GM18517 (cell line): Measurements from ENCODE around the gene MTHFD1L.
"Not testable (repeated sequence)": the region's sequence is repeated elsewhere in the genome, so short reads cannot be mapped to it uniquely, and the experiment has no call there.

Experiments used
- ATAC-seq: cut with Tn5 transposase; IDR thresholded peaks from one replicate; pipeline ENCODE4 v1.9.1; 2021; ENCODE audit warnings: mild to moderate bottlenecking, moderate library complexity; ENCODE audit not compliant: unreplicated experiment

The MTHFD1L gene

DNA sequence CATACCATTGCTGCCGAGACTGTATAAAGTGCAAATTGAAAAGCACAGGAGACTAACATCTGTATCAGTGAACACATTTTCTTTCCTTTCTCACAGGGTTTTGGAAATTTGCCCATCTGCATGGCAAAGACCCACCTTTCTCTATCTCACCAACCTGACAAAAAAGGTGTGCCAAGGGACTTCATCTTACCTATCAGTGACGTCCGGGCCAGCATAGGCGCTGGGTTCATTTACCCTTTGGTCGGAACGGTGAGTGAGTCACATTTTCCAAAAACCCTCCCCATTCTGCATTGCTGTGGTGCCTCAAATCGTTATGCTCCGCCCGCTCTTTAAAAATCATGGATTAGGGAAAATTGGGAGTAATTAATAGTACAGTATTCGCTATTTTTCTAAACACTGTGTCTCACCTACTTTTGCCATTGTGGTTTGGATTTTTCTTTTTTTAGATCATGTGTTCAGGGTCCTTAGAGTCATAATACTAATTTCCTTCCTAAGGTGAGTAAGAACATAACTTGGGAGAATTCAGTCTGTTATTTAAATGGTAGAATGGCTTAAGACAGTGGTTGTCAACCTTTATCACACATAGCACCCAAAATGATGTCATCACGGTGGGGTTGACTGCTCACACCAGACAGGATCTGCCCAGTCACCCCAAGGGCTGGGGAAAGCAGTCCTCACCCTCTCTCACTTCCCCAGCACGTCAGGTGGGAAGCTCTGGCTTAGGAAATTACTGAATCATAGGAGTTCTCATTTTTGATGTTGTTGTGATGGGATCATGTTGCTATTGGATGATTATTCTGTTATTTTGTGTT lies 171.6 kb downstream of the MTHFD1L start:
- no peak for ATAC-seq

DNA sequence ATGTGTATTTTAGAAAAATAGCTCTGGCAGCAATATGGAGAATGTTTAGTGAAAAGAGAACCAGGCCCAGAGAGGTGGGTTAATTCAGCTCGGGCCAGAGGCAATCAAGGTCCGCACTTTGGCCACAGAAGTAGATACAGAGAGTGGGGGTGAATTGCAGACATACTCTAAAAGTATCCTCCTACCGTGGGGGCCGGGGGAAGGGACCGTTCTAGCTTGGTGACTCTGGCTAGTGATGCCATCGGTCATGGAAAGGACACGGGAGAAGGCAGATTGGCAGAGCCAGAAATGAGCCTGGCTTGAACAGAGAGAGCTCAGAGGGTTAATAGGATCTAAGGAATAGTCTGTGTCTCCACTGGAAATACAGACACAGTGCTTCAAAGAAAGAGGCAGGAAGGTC lies 173.1 kb downstream of the MTHFD1L start:
- ATAC-seq, result no peak

DNA sequence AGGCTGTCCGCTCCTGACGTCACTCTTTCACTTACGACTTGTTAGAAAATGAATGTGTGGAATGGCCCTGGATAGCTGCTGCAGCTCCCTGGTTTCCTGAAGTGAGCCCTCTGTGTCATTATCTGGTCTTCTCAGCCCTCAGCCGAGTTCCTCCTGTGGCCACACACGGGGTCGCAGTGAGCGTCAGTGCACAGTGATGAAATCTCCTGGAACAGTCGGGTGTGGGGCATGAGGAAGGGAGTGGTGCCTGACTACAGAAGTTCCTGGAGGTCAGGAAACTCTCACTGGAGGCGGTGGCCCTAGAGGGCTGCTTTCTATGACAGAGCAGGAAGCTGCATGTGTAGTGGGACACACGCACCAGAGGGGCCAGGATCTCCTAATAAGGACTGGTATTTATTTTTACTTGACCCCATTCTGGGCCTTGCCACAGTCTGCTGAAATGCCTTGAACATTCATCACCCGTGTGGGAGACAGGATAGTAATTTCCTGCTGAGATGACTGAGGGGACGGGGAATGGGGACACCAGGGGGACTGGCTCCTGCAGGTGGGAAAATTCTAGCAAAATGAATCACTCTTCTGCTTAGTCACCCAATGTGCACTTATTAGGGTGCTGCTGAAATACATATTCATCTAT lies 175.5 kb downstream of the MTHFD1L start:
- ATAC-seq, result not testable (repeated sequence)

DNA sequence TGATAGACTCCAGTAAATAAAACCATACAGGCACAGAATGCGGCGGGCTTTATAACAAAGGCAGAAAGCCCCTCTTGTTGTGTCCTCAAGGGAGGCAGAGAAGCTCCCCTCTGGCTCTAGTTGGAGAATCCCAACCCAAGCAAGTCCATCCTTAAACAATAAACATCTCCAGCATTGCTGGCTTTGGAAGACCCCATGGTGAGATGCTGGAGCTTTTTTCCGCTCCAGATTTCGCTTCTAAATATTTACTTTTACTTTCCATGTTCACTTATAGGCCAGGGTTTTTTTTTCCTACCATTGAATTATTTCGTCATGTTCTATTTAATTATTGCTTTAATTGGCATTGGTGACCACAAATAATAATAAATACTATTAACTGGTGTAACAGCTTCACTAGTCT lies 176.2 kb downstream of the MTHFD1L start:
- no peak for ATAC-seq

DNA sequence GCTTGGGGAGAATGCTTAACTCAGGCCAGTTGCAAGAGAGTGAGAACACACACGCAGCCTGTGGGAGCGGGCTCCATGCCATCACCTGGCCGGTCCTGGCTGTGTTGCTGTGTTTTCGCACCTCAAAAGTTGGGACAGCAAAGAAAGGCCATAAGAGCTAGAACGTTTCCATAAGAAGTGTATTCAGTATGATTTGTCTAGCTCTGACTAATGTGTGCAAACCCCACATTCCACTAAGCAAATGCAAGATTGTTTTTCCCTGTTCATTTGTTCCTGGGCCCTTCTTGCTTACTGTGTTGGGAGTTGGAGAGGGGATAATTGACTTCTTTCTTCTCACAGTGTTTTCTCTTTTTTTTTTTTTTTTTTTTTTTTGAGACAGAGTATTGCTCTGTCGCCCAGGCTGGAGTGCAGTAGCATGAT lies 177.4 kb downstream of the MTHFD1L start:
- ATAC-seq, result not testable (repeated sequence)

DNA sequence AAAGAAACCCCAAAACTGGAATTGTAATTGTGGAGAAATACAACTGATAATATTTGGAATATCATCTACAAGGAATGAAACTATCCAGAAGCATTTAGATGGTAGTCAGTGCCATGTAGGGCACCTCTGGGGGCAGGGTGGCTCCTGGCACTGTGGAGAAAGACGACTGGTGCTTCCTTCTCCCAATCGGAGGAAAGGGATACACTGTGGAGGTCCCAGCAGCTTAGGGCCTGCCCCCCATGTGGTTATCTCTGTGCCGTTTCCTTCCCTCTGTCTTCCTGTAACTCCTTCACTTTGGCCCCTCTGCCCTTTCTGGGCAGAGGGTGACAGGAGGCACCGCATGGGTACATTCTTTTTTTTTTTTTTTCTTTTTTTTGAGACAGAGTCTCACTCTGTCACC lies 178.4 kb downstream of the MTHFD1L start:
- ATAC-seq, result no peak

DNA sequence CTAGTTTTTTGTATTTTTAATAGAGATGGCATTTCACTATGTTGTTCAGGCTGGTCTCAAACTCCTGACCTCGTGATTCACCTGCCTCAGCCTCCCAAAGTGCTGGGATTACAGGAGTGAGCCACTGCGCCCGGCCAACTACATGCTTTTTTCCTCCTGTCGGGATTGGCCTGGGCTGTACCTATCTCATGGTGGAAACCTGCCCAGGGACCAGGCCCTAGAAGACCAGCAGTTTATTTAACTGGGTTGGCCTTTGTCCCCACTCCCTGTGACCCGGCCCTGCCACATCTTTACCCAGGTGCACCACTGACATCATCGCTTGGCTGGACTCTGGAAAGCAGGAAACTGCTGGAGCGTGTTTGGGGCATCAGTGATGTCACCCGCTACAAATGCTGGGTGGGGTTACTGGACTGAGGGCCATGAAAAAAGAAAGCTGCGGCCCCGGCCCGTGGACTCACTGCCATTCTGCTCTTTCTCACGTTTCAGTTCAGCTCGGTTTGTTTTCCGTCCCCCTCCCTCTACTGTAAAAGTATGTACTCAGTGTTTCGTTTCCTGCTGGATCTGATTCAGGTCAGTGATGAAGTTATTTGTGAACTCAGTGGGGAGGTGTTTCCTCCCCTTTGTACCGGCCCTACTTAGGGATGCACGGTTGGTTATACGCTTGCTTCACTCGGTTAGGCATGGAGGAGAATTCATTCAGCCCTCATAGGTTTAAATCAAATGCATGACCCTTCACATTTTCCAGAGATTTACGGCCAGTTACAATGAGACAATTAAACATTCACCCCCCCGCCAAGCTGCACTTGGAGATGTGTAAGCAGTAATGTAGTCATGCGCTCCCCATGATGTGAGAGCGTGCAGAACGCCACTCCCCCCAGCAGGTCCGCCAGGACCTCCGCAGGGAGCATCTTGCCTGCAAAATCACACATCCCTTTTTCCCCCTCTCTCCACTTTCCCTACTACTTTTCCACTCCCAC lies 179.3 kb downstream of the MTHFD1L start:
- ATAC-seq, result no peak

DNA sequence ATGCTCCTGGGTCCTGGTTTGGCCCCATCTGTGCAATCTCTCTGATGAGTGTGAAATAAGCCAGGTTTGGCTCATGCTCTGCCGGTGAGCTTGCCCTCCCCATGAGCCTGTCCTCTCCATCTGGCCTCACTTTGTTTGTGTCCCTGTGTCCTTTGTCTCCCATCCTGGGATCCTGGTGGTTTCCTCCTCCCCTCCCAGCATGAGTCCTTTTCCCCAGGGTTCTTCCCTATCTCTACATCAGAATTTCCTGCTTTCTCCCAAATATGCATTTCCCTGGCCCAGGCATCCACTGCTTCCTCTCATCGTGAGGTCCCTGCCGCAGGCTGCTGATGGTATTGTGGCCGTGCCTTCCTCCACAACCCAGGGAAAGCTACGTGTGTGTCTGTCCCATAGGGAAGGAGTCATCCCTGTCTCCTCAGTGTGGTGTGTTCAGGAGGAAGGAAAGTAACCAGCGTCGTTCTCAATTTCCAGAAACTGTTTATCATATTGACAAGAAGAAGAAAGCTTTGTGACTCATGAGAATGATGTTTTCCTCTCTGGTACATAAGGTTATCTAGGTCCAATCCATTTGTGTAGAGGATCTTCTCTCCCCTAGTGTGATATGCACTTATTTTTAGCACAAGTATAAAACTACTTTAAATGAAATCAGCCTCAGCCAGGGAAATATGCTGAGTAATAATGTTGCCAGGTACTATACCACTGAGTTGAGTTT lies 180.2 kb downstream of the MTHFD1L start:
- not testable (repeated sequence) for ATAC-seq

DNA sequence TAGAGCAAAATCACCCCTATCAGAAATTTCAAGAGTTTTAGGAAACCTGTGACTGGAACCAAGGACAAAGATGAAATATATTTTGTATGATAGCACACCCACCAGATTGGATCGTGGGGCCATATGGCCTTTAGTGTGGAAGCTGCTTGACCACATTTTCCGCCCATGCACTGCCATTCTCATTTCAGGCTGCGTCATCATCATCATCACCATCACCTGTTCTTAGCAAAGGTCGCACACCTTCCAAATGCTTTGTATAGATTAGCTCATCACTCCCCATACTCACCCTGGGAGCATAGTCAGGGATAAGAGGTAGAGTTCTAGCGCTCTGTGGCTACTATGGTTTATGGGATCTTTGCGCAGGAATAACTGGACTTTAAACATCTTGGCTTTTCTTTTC lies 185.7 kb downstream of the MTHFD1L start:
- no peak for ATAC-seq

DNA sequence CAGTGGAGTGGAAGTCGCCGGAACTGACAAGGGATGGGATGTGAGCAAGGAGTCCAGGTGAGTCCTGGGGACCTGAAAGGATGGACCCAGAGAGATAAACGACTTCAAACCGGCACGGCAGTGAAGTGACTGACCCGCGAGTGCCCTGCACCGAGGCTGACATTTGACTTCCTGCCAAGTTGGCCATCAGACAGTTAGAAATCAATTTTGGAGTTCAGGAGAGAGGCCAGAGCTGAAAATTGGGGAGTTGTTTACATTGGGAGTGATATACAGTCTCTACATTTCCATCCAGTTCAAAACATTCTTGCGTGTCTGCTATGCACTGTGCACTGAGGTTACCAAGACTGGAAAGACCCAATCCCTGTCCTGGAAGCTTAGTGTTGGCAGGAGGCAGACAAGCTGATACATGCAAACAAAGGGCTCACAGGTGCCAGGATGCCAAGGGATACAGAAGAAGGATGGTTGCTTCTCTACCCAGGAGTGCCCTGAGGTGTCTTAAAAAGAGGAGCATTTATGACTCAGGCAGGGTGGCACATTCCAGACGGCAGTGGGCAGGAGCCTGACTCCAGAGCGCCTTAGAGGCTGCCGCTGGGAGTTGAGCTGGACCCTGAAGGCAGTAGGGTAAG lies 186.6 kb downstream of the MTHFD1L start:
- no peak for ATAC-seq

DNA sequence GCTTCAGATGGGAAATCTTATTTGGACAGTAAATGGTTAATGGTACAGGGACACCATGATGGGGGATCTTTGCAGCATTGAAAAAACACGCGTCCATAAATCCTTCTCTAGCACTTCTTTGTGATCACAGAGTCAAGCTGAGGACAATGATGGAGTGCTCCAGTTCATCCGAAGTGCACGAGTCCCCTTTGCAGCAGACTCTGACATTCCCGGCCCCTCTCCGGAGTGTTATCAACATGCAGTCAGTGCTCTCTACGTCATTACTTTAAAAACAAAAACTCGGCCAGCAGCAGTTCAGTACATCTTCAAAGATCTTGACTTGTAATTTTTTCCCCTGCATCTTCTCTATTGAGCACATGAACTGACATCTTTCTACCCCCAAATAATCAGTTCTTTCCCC lies 188.8 kb downstream of the MTHFD1L start:
- ATAC-seq, result no peak

DNA sequence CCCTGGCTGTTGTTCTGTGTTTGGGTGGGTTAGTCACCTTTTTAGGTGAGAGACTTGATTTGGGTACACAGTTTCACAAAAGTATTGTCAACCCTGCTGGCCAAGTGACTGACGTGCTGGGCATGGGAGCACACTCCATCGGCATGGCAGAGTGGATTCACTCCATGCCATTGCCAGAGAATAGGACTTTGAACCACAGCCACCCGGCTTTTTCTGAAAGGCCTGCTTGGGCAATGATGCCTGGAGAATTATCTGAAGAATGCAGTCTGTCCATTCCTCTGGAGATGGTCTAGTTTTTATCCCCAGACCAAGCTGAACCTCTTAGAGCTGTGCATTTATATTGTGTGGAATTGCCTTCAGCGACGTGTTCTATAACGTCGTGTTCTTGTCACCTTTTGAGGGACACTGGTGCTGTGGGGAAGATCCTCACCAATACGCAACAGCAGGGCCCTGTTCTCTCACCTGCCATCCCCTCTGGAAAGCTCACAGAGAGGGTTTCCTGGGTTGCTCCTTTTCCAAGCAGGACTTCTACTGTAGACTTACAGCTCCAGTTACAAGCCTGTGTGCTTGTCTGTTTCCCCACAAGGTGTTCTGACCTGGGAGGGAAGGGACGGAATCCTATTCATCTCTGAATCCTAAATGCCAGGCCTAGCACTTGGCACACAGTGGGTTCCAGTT lies 190.9 kb downstream of the MTHFD1L start:
- ATAC-seq, result no peak

DNA sequence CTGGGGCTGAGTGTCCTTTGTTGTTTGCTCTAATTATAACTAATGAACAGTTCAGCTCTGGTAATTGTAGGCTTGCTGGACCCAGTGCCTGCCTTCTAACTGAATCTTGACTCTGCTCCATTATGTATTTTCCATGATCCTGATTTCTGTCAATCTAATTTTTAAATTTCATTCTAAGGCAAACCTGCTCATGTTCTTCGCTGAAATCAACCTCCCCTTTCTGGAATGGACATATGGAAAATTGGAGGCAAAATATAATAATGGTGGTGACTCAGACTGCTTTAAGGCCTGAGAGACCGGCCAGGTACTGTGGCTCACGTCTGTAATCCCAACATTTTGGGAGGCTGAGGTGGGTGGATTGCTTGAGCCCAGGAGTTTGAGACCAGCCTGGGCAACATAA lies 191.6 kb downstream of the MTHFD1L start:
- ATAC-seq, result no peak

DNA sequence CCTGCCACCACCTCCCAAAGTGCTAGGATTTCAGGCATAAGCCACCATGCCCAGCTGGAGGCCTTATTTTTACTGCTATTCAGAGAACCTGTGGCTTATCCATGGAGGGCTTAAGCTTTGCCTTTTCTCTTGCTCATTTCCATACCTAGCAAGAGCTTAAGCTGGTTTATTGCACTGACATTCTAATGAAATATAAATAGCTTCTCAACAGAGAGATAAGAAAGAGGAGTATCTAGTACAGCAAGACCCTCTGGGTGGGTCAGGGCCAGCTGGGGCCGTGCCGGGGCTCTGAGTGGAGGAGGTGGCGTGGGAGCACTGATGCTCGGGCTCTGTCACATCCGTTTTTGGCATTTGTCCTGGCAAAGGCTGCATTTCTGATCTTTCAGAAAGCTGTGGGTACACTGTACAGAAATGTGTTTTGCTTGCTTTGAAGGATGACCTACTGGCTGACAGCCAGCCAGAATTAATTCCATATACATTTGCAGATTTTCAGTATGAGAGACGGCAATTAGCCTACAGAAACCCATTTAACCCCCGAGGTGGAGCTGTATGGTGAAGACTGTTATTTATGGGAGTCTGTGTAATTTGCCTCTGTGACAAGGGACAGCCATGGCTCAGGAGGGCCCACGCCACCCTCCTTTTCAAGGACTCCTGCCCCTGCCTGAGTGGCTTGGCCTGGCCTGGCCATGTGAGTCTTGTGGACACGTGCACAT lies 192.7 kb downstream of the MTHFD1L start:
- ATAC-seq, result no peak

DNA sequence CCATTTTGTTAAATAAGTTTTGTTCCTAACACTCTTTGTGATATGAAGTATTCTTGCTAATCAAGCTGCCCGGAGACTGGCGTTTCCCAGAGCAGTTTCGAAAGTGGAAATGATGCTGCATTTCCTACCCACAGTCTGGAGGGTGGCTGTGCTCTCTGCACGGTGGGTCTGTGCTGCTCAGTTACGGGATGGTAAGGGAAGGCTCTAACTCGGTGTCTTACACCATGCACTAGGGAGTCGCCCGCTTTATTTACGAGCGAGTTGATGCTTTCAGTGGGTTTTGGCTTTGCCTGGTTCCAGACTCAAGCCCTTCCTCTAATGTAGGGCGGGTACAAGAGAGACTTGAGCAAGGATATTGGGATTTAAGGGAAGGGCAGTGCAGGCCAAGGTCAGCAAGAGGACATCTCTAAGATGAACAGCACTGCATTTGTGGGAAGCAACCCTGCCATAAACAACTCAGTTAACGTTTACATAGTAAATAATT lies 194.2 kb downstream of the MTHFD1L start:
- no peak for ATAC-seq

DNA sequence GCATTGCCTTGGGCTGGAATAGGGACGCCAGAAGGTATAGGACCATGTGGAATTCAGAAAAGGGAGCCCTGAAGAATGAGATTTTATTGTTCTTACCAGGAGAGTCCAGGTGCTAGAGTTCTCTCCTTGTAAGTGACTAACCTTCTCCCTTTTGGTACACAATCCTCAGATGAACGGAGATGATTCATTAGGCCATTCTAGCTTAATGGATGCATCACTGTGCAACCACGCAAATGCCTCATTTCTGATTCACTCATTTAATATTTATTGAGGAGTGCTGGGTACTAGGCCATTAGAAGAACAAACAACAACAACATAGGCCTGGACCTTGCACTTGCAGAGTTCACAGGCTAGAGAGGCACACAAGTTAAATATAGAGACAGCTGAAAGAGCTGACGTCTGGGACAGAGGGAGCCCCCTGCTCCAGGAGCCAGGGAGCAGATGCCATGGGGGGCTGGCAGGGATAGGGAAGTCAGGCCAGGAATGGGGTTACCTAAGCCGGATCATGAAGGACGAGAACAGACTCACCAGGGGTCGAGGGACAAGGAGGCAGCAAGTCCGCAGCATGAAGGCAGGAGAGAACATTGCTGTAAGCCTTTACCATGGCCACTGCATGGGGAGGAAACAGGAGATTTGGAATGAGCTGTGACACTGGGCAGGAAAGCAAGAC lies 194.7 kb downstream of the MTHFD1L start:
- ATAC-seq, result no peak

DNA sequence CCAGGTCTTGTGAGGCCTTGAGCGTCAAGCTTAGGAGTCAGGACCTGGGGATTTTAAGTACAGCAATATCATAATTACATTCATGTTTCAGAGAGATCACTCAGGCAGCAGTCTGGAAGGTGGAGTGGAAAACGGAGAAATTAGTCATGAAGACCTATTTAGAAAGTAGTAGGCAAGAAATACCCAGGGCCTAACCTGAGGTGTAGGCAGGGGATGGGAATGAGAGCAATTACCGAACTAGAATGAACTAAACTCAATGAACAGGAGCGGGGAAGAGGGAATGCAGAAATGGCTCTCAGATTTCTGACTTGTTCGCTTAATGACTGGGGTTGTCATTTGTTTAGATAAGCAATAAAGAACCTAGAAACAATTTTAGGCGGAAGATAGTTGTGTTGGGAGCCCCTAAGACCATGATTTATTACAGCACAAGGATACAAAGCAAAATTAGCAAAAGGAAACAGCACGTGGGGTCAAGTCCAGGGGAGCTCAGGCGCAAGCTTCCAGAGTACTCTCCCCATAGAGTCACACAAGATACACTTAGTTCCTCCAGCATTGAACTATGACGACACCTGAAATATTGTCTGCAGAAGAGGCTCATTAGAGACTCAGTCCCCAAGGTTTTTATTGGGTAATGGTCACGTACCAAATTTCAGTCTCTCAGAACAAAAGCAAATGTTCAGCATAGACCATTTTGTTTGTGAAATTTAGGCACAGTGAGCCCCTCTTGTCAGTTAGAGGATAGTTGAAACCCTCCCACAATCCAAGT lies 195.4 kb downstream of the MTHFD1L start:
- no peak for ATAC-seq

DNA sequence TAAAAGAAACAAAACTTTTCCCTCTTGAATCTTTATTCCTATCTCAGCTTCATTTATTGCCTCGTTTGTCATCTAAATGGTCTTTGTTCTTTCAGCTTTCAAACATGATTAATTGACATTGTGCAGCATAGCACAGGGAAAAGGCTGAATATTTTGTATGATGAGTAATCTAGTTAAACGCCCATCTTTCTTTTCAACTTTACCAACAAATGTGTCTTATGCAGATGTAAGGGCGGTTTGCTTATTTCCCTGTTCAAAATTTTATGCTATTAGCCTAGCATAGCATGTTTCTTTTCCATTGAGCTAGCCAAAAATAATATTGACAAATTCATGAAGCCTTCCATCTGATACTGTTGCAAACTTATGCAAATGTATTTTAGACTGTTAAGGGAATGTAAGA lies 197.8 kb downstream of the MTHFD1L start:
- no peak for ATAC-seq
